ENCODE results near the gene ABCB1. TPM values are rescaled to one million over a fixed set of nuclear protein-coding genes. Genes with fewer than 3 reads are reported as not detected.

Gene ABCB1
- total RNA-seq, 2 donors from 2014 or later, result 2.3 to 3.9 TPM

DNA sequence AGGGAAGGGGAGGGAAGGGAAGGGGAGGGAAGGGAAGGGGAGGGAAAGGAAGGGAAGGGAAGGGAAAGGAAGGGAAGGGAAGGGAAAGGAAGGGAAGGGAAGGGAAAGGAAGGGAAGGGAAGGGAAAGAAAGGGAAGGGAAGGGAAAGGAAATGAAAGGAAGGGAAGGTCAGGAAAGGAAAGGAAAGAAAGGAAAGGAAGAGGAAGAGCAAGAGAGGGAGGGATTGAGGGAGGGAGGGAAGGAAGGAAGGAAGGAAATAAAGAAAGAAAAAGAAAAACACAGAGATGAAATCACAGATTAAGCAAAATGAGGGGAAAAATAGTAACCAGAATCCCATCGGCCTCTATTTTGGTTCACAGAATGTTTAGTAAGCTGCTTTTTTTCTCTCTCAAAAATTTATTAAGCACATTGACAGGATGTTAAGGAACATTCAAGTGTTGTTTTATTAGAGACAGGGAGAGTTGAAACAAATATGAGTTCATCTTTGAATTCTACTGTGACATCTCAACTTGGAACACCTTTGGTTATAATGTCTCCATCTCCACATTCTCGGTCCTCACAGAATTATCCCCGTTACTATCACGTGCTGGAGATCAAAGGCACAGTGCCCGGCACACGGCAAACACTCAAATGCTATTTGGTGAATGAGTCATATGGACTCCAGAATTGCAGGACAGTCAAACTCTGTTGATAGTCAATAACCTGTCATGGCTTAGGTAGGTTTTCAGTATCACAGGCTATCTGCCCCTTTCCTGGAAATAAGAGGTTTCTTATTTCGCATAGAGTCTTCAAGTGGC, 52.4 kb downstream of the ABCB1 start:
- no peak for DNase-seq
- TF ChIP-seq POLR2A (IDR thresholded peaks at IDR 0.05) (no peak), CTCF (IDR thresholded peaks at IDR 0.05) (no peak)
- intact Hi-C loops (cut with DNase I), result no loop called here
- Histone ChIP-seq H3K27ac (no peak overlapping the region), H3K9me3 (no peaks in the 10 kb centered on the region), H3K4me1 (no peaks in the 10 kb centered on the region), H3K4me3 (no peak overlapping the region), H3K27me3 (no peaks in the 10 kb centered on the region), H3K36me3 (replicated peaks in 1 of 2; ENCODE audit: insufficient read depth in 1 of 2, low read depth in 2 of 2) (no peaks in the 10 kb centered on the region)
- ATAC-seq, result no peak
- 61 to 63% methylated on average over 7 of the region's 7 CpGs for WGBS, 2 donors

DNA sequence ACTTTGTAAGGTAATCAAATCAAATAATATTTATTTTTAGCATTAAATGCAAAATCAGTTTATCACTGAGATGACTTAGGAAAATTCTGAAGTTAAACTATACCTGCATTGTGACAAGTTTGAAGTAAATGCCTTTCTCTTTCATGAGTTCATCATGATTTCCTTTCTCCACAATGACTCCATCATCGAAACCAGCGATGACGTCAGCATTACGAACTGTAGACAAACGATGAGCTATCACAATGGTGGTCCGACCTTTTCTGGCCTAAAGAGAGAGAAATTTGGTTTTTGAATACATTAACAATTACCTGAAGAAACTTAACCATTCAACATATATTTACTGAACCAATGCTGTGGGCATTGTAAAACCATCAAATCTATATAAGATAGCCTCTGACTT, 54.9 kb downstream of the ABCB1 start:
- H3K27ac ChIP-seq, result no peak overlapping the region
- intact Hi-C loops (cut with DNase I), result no loop called here
- no peaks in the 10 kb centered on the region for H3K9me3 ChIP-seq
- WGBS, 2 donors, result 74 to 84% methylated on average over 6 of the region's 6 CpGs
- no peak overlapping the region for H3K4me3 ChIP-seq
- no peak for DNase-seq
- no peaks in the 10 kb centered on the region for H3K27me3 ChIP-seq
- H3K36me3 ChIP-seq (replicated peaks in 1 of 2; ENCODE audit: insufficient read depth in 1 of 2, low read depth in 2 of 2), result no peaks in the 10 kb centered on the region
- ATAC-seq, result no peak
- TF ChIP-seq POLR2A (IDR thresholded peaks at IDR 0.05) (no peak), CTCF (IDR thresholded peaks at IDR 0.05) (no peak)
- no peaks in the 10 kb centered on the region for H3K4me1 ChIP-seq

- DNase-seq, result no peak
Measured at GRCh38 chr7:87543623-87544022, 57.1 kb downstream of the ABCB1 start.

DNA sequence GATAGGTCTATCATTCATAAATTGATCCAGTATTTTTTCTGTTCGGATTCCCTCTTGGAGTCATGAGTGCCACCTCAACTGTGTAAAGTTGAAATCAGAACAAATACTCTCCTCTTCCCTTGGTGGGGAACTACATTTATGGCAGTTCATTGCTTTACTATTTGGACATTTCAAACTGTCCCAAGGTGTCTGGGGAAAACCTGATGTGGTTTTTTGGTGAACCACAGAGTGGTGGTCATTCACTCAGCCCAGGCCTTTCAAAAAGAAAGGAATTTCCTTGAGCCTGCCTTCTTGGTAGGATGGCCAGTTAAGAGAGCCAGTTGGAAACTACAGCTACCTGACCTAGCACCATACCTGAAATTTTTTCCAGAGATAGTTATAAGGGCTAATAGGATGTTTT, 59.0 kb downstream of the ABCB1 start:
- WGBS, 2 donors, result 67 to 71% methylated on average over 1 of the region's 1 CpG
- ATAC-seq (no peak), DNase-seq (no peak)
- Histone ChIP-seq H3K4me1 (no peaks in the 10 kb centered on the region), H3K27ac (no peak overlapping the region), H3K27me3 (no peaks in the 10 kb centered on the region), H3K36me3 (replicated peaks in 1 of 2; ENCODE audit: insufficient read depth in 1 of 2, low read depth in 2 of 2) (no peaks in the 10 kb centered on the region), H3K9me3 (no peaks in the 10 kb centered on the region), H3K4me3 (no peak overlapping the region)
- TF ChIP-seq CTCF (IDR thresholded peaks at IDR 0.05) (no peak), POLR2A (IDR thresholded peaks at IDR 0.05) (no peak)
- intact Hi-C loops (cut with DNase I), result no loop called here

More at GRCh38 chr7:87543623-87544022, 57.1 kb downstream of the ABCB1 start:
- H3K4me3 ChIP-seq, result no peak overlapping the region
- no peaks in the 10 kb centered on the region for H3K27me3 ChIP-seq
- TF ChIP-seq CTCF (IDR thresholded peaks at IDR 0.05) (no peak), POLR2A (IDR thresholded peaks at IDR 0.05) (no peak)
- H3K27ac ChIP-seq, result no peak overlapping the region
- H3K36me3 ChIP-seq (replicated peaks in 1 of 2; ENCODE audit: insufficient read depth in 1 of 2, low read depth in 2 of 2), result no peaks in the 10 kb centered on the region
- H3K4me1 ChIP-seq, result no peaks in the 10 kb centered on the region
- no peak for ATAC-seq
- WGBS, 2 donors, result 75 to 78% methylated on average over 1 of the region's 1 CpG
- H3K9me3 ChIP-seq, result no peaks in the 10 kb centered on the region
- intact Hi-C loops (cut with DNase I), result no loop called here

- Histone ChIP-seq H3K9me3 (no peaks in the 10 kb centered on the region), H3K27me3 (no peaks in the 10 kb centered on the region), H3K27ac (no peak overlapping the region), H3K4me3 (no peak overlapping the region), H3K36me3 (replicated peaks in 1 of 2; ENCODE audit: insufficient read depth in 1 of 2, low read depth in 2 of 2) (no peaks in the 10 kb centered on the region), H3K4me1 (no peaks in the 10 kb centered on the region)
- WGBS, 2 donors, result 29 to 31% methylated on average over 1 of the region's 1 CpG
- DNase-seq (no peak), ATAC-seq (no peak)
- TF ChIP-seq CTCF (IDR thresholded peaks at IDR 0.05), result no peak
- TF ChIP-seq POLR2A (IDR thresholded peaks at IDR 0.05), result no peak
- intact Hi-C loops (cut with DNase I), result no loop called here
Measured at GRCh38 chr7:87538052-87538451, 62.6 kb downstream of the ABCB1 start.

Measured in body of pancreas (tissue), 4 donors.